ENCODE results near the gene KDSR.

Gene KDSR

DNA sequence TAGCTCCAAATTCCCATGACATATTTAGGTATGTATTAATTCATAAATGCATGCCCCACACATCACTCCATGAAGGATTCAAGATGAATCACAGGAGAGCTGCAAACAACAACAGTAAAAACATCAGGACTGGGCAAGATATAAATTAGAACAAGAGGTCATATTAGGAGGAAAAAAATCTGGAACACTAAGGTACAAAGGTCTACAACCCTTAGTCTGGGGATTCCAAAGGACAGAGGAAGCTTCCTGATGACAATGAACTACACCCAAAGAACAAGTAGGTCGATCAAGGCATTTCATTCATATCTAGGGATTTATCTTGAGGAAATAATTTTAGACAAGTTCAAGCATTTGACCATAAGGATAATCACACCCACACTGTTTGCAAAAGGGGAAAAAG is 40.7 kb upstream of the KDSR start:
- TF ChIP-seq, protein P1, sequence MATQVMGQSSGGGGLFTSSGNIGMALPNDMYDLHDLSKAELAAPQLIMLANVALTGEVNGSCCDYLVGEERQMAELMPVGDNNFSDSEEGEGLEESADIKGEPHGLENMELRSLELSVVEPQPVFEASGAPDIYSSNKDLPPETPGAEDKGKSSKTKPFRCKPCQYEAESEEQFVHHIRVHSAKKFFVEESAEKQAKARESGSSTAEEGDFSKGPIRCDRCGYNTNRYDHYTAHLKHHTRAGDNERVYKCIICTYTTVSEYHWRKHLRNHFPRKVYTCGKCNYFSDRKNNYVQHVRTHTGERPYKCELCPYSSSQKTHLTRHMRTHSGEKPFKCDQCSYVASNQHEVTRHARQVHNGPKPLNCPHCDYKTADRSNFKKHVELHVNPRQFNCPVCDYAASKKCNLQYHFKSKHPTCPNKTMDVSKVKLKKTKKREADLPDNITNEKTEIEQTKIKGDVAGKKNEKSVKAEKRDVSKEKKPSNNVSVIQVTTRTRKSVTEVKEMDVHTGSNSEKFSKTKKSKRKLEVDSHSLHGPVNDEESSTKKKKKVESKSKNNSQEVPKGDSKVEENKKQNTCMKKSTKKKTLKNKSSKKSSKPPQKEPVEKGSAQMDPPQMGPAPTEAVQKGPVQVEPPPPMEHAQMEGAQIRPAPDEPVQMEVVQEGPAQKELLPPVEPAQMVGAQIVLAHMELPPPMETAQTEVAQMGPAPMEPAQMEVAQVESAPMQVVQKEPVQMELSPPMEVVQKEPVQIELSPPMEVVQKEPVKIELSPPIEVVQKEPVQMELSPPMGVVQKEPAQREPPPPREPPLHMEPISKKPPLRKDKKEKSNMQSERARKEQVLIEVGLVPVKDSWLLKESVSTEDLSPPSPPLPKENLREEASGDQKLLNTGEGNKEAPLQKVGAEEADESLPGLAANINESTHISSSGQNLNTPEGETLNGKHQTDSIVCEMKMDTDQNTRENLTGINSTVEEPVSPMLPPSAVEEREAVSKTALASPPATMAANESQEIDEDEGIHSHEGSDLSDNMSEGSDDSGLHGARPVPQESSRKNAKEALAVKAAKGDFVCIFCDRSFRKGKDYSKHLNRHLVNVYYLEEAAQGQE (IDR thresholded peaks at IDR 0.05; ENCODE audit: insufficient read depth in 1 of 2, low read depth in 2 of 2, low read length in 2 of 2): no peak
- TF ChIP-seq SIN3A (IDR thresholded peaks at IDR 0.05; ENCODE audit: borderline replicate concordance, insufficient read depth, low read length): no peak
- TF ChIP-seq TAF1 (IDR thresholded peaks at IDR 0.05; ENCODE audit: borderline replicate concordance, insufficient read depth, low read length): no peak
- no peak for TF ChIP-seq POLR2AphosphoS5 (IDR thresholded peaks at IDR 0.05; ENCODE audit: low read depth, low read length)
- TF ChIP-seq FOXP2 (optimal IDR thresholded peaks at IDR 0.05; ENCODE audit: borderline replicate concordance, extremely low read depth, extremely low read length, insufficient read depth): no peak

DNA sequence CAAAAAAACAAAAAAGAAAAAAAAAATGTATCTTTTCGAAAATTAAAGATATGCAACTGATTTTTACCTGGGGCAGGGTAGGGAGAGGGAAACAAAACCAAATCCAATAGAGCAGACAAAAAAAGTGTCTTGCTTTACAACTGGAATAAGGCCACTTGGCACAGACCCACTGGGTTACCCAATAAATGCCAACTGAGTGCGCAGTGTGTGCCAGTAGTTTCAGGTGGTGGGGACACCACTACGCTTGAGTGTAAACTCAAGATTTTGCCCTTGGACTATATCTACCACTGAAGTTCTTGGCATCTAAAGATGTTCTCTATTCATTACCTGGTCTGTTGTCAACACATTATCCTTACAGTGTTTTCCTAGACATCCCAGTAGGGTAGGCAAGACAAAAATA is 39.0 kb upstream of the KDSR start:
- no peak for TF ChIP-seq POLR2AphosphoS5 (IDR thresholded peaks at IDR 0.05; ENCODE audit: low read depth, low read length)
- TF ChIP-seq SIN3A (IDR thresholded peaks at IDR 0.05; ENCODE audit: borderline replicate concordance, insufficient read depth, low read length): no peak
- no peak for TF ChIP-seq TAF1 (IDR thresholded peaks at IDR 0.05; ENCODE audit: borderline replicate concordance, insufficient read depth, low read length)
- no peak for TF ChIP-seq FOXP2 (optimal IDR thresholded peaks at IDR 0.05; ENCODE audit: borderline replicate concordance, extremely low read depth, extremely low read length, insufficient read depth)
- TF ChIP-seq, protein P1 (IDR thresholded peaks at IDR 0.05; ENCODE audit: insufficient read depth in 1 of 2, low read depth in 2 of 2, low read length in 2 of 2): no peak

DNA sequence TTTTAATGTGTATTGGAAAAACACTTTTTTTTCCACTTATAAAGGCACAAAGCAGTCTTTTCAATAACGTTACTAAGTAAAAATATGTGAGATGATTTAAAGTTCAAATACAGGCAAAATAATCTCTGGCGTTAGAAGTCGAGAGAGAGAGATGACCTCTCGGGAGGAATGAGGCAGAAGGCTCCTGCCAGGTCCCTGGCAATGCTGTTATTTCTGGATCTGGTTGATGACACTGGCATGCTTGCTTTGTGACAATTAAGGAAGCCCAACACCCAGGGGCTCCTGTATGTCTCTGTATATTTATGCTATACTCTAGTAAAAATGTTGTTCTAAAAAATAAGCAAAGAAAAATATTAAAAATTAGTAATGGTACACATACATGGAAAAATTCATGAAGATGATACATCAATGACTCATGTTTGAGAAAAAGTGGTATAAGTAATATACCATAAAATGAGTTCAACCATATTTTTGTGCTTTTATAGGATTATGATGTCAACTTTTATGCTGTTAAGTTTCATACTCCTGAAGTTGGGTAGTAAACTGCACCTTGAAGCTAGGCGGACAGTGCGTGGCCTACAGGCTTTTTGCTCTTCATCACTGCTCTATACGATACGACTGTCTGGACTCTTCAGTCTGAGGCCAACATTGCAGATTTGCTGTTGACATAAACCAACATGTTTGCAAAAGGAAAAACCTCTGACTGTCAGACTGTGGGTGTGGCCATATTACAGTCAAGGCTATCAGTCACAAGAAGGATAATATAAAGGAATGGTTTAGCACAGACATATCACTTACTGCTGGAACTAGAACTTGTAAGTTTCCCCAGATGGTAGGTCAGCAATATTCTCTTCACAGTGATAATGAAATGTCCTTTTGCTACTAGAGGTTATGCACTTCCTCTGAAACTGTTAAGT is 35.5 kb upstream of the KDSR start:
- TF ChIP-seq, protein P1 (IDR thresholded peaks at IDR 0.05; ENCODE audit: insufficient read depth in 1 of 2, low read depth in 2 of 2, low read length in 2 of 2): no peak
- TF ChIP-seq TAF1 (IDR thresholded peaks at IDR 0.05; ENCODE audit: borderline replicate concordance, insufficient read depth, low read length): no peak
- TF ChIP-seq POLR2AphosphoS5 (IDR thresholded peaks at IDR 0.05; ENCODE audit: low read depth, low read length): no peak
- no peak for TF ChIP-seq FOXP2 (optimal IDR thresholded peaks at IDR 0.05; ENCODE audit: borderline replicate concordance, extremely low read depth, extremely low read length, insufficient read depth)

DNA sequence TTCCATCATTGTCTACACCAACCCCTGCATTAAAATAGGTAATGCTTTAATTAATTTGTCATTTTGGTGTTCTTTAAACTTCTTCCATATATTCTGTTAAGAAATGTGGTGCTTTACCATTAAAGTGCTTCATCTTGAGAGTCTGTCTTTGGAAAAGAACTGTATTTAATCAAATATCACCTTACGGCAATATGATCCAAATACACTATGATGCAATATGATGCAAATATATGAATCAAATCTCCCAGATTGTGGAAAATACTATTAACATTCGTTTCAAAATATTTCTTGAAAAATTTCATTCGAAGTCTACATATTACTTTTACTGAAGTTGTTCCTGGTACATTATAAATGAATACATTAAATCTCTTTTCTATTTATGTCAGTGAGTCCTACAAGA is 32.3 kb upstream of the KDSR start:
- TF ChIP-seq POLR2AphosphoS5 (IDR thresholded peaks at IDR 0.05; ENCODE audit: low read depth, low read length) (no peak), SIN3A (IDR thresholded peaks at IDR 0.05; ENCODE audit: borderline replicate concordance, insufficient read depth, low read length) (no peak), FOXP2 (optimal IDR thresholded peaks at IDR 0.05; ENCODE audit: borderline replicate concordance, extremely low read depth, extremely low read length, insufficient read depth) (no peak), TAF1 (IDR thresholded peaks at IDR 0.05; ENCODE audit: borderline replicate concordance, insufficient read depth, low read length) (no peak)
- TF ChIP-seq, protein P1 (IDR thresholded peaks at IDR 0.05; ENCODE audit: insufficient read depth in 1 of 2, low read depth in 2 of 2, low read length in 2 of 2): no peak

All from PFSK-1 (cell line).